ENCODE data around the gene SYNJ2. TPM values are rescaled to one million over a fixed set of nuclear protein-coding genes. Genes with fewer than 3 reads are reported as not detected.
A peak's percentile ranks its signal among the peaks of the same experiment; 100 is the strongest.

Gene SYNJ2
- total and polyA plus RNA-seq, 7 experiments from 2014 or later: 12.0 to 36.6 (median 22.5) TPM

GRCh38 chr6:158009114-158009891 is 27.6 kb downstream of the SYNJ2 start:
- peak overlapping the region; percentile 70 to 85 (median 80) for H3K4me3 Mint-ChIP-seq
- H3K27me3 Mint-ChIP-seq: no peaks in the 10 kb centered on the region
- H3K27ac Mint-ChIP-seq: peak overlapping the region; percentile 76 to 97 (median 91)
- CTCF ChIA-PET: interaction anchor here (1.1 to 4.1 kb wide), 2 partner anchors 17 to 51 kb away, joined by 3 to 20 read pairs; no protein-coding TSS in a partner anchor
- no peaks in the 10 kb centered on the region for H3K36me3 ChIP-seq (ENCODE audit: control insufficient read depth in 2 of 3, insufficient read depth in 3 of 3, low read length in 3 of 3)
- H3K9me3 ChIP-seq (ENCODE audit: control insufficient read depth in 2 of 3, low read length in 3 of 3): no peaks in the 10 kb centered on the region
- peaks cover 0 to 32% (median 4%) of the 10 kb centered on the region in 5 donors for H3K36me3 Mint-ChIP-seq
- ATAC-seq (peak; percentile 54), DNase-seq (peak in 7 of 9 donors; percentile 19 to 53 (median 41))
- H3K4me1 ChIP-seq (ENCODE audit: control insufficient read depth in 2 of 2, insufficient read depth in 2 of 2, low read length in 2 of 2): peaks cover 18 to 57% of the 10 kb centered on the region in 2 donors
- peak overlapping the region; percentile 43 for H3K4me3 ChIP-seq (ENCODE audit: low read length)
- peaks cover 62 to 94% (median 85%) of the 10 kb centered on the region in 7 donors for H3K4me1 Mint-ChIP-seq
- intact Hi-C loops (cut with micrococcal nuclease): loop anchor here in 1 of 2 donors (1.0 to 2.0 kb wide), 3 partner anchors 17 to 28 kb away; partner anchors contain the start of gene SYNJ2
- peak overlapping the region; percentile 56 for H3K27ac ChIP-seq (ENCODE audit: low read depth, low read length)
- H3K9me3 Mint-ChIP-seq: peaks cover 0 to 3% (median 0%) of the 10 kb centered on the region in 11 donors
- no peaks in the 10 kb centered on the region for H3K27me3 ChIP-seq (ENCODE audit: control insufficient read depth in 2 of 2, insufficient read depth in 2 of 2, low read length in 2 of 2)
- POLR2A ChIA-PET: interaction anchor here (0.6 to 2.4 kb wide), 5 partner anchors 17 to 42 kb away, joined by 3 to 13 read pairs (median 3); partner anchors contain the start of gene SYNJ2

DNA sequence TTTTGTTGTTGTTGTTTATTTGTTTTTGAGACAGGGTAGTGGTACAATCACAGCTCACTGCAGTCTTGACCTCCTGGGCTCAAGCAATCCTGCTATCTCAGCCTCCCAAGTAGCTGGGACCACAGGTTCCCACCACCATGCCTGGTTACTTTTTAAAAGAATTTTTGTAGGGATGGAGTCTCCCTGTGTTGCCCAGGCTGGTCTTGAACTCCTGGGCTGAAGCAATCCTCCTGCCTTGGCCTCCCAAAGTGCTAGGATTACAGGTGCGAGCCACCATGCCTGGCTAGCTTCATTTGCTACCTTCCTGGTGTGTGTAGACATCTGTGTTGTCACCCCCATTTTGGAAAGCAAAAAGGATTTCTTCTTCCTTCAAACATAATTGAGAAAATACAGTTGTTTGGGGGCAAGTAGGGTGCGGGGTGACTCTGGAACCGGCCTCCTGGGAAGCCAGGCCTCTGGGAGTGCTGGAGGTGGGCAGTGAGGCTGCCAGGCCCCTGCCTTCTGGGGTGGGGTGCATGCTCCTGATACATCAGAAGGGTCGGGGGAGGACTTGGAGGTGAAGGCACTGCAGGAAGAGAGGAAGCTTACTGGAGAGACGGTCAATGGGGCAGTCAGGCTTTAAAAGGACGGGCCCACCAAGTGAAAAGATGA is 28.4 kb downstream of the SYNJ2 start:
- no peaks in the 10 kb centered on the region for H3K36me3 ChIP-seq (ENCODE audit: control insufficient read depth in 2 of 3, insufficient read depth in 3 of 3, low read length in 3 of 3)
- peak overlapping the region; percentile 43 for H3K4me3 ChIP-seq (ENCODE audit: low read length)
- H3K4me3 Mint-ChIP-seq: peak overlapping the region in 9 of 10 donors; percentile 18 to 85 (median 81)
- no peaks in the 10 kb centered on the region for H3K27me3 Mint-ChIP-seq
- DNase-seq: no peak
- peaks cover 0 to 32% (median 8%) of the 10 kb centered on the region in 5 donors for H3K36me3 Mint-ChIP-seq
- peaks cover 70 to 94% (median 87%) of the 10 kb centered on the region in 7 donors for H3K4me1 Mint-ChIP-seq
- CTCF ChIA-PET: interaction anchor here (1.1 to 4.1 kb wide), 2 partner anchors 16 to 50 kb away, joined by 3 to 20 read pairs; no protein-coding TSS in a partner anchor
- ATAC-seq: no peak
- peak overlapping the region in 8 of 9 donors; percentile 75 to 94 (median 86) for H3K27ac Mint-ChIP-seq
- intact Hi-C loops (cut with micrococcal nuclease): loop anchor here in 1 of 2 donors (1.0 to 2.0 kb wide), 3 partner anchors 16 to 29 kb away; partner anchors contain the start of gene SYNJ2
- H3K9me3 Mint-ChIP-seq: peaks cover 0 to 3% (median 0%) of the 10 kb centered on the region in 11 donors
- H3K9me3 ChIP-seq (ENCODE audit: control insufficient read depth in 2 of 3, low read length in 3 of 3): no peaks in the 10 kb centered on the region
- no peaks in the 10 kb centered on the region for H3K27me3 ChIP-seq (ENCODE audit: control insufficient read depth in 2 of 2, insufficient read depth in 2 of 2, low read length in 2 of 2)
- no peak overlapping the region for H3K27ac ChIP-seq (ENCODE audit: low read depth, low read length)
- POLR2A ChIA-PET: interaction anchor here (0.6 to 2.4 kb wide), 4 partner anchors 16 to 44 kb away, joined by 3 to 13 read pairs (median 3); partner anchors contain the start of gene SYNJ2
- peaks cover 18 to 62% of the 10 kb centered on the region in 2 donors for H3K4me1 ChIP-seq (ENCODE audit: control insufficient read depth in 2 of 2, insufficient read depth in 2 of 2, low read length in 2 of 2)

DNA sequence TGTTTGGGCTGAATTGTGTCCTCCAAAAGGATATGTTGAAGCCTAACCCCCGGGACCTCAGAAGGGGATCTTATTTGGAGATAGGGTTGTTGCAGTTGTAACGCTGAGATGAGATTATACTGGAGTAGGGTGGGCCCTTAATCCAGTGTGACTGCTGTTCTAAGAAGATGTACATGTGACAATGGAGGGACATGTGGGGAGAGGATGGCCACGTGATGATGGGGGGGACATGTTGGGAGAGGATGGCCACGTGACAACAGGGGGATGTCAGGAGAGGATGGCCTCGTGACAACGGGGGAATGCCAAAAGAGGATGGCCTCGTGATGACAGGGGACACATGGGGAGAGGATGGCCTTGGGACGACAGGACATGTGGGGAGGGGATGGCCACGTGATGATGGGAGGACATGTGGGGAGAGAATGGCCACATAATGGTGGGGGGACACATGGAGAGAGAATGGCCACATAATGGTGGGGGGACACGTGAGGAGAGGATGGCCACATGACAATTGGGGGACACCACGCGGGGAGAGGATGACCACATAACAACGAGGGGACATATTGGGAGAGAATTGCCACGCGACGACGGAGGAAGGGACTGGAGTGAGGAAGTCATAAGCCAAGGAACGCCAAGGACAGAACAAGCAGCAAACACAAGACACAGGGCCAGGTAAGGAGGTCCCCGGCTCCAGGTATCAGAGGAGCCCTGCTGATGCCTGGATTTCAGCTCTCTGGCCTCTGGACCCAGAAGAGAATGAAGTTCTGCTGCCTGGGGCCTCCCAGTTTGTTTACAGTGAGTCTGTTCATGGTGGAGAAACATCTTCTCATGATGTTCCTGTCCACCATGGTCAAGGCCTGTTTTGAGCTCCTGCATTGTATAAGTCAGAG is 29.2 kb downstream of the SYNJ2 start:
- DNase-seq (no peak), ATAC-seq (no peak)
- intact Hi-C loops (cut with micrococcal nuclease): no loop called here
- peaks cover 0 to 2% (median 0%) of the 10 kb centered on the region in 11 donors for H3K9me3 Mint-ChIP-seq
- Histone ChIP-seq H3K9me3 (ENCODE audit: control insufficient read depth in 2 of 3, low read length in 3 of 3) (no peaks in the 10 kb centered on the region), H3K27me3 (ENCODE audit: control insufficient read depth in 2 of 2, insufficient read depth in 2 of 2, low read length in 2 of 2) (no peaks in the 10 kb centered on the region), H3K36me3 (ENCODE audit: control insufficient read depth in 2 of 3, insufficient read depth in 3 of 3, low read length in 3 of 3) (no peaks in the 10 kb centered on the region), H3K27ac (ENCODE audit: low read depth, low read length) (no peak overlapping the region), H3K4me1 (ENCODE audit: control insufficient read depth in 2 of 2, insufficient read depth in 2 of 2, low read length in 2 of 2) (peaks cover 18 to 61% of the 10 kb centered on the region in 2 donors), H3K4me3 (ENCODE audit: low read length) (no peak overlapping the region)
- POLR2A ChIA-PET: interaction anchor here (0.6 to 0.7 kb wide), 4 partner anchors 10 to 190 kb away, joined by 3 to 4 read pairs (median 3); no protein-coding TSS in a partner anchor
- CTCF ChIA-PET: interaction anchor here (4.1 kb wide), 1 partner anchor 15 kb away, joined by 20 read pairs; no protein-coding TSS in a partner anchor
- peaks cover 0 to 32% (median 9%) of the 10 kb centered on the region in 5 donors for H3K36me3 Mint-ChIP-seq
- peak overlapping the region in 8 of 10 donors; percentile 16 to 85 (median 62) for H3K4me3 Mint-ChIP-seq
- H3K4me1 Mint-ChIP-seq: peaks cover 69 to 92% (median 87%) of the 10 kb centered on the region in 7 donors
- H3K27ac Mint-ChIP-seq: peak overlapping the region; percentile 7 to 91 (median 84)
- no peaks in the 10 kb centered on the region for H3K27me3 Mint-ChIP-seq

- H3K36me3 ChIP-seq (ENCODE audit: control insufficient read depth in 2 of 3, insufficient read depth in 3 of 3, low read length in 3 of 3): no peaks in the 10 kb centered on the region
- ChIA-PET POLR2A (interaction anchor here (0.5 to 0.7 kb wide), 5 partner anchors 9 to 191 kb away, joined by 3 to 4 read pairs (median 3); no protein-coding TSS in a partner anchor), CTCF (interaction anchor here (4.1 kb wide), 1 partner anchor 14 kb away, joined by 20 read pairs; no protein-coding TSS in a partner anchor)
- peak overlapping the region in 8 of 10 donors; percentile 9 to 85 (median 46) for H3K4me3 Mint-ChIP-seq
- peaks cover 63 to 88% (median 80%) of the 10 kb centered on the region in 7 donors for H3K4me1 Mint-ChIP-seq
- peaks cover 18 to 57% of the 10 kb centered on the region in 2 donors for H3K4me1 ChIP-seq (ENCODE audit: control insufficient read depth in 2 of 2, insufficient read depth in 2 of 2, low read length in 2 of 2)
- intact Hi-C loops (cut with micrococcal nuclease): no loop called here
- no peaks in the 10 kb centered on the region for H3K9me3 ChIP-seq (ENCODE audit: control insufficient read depth in 2 of 3, low read length in 3 of 3)
- no peak overlapping the region for H3K27ac ChIP-seq (ENCODE audit: low read depth, low read length)
- ATAC-seq (no peak), DNase-seq (no peak)
- no peaks in the 10 kb centered on the region for H3K27me3 ChIP-seq (ENCODE audit: control insufficient read depth in 2 of 2, insufficient read depth in 2 of 2, low read length in 2 of 2)
- H3K4me3 ChIP-seq (ENCODE audit: low read length): no peak overlapping the region
- H3K36me3 Mint-ChIP-seq: peaks cover 0 to 32% (median 9%) of the 10 kb centered on the region in 5 donors
- H3K27me3 Mint-ChIP-seq: no peaks in the 10 kb centered on the region
- H3K9me3 Mint-ChIP-seq: peaks cover 0 to 2% (median 0%) of the 10 kb centered on the region in 11 donors
- peak overlapping the region; percentile 7 to 91 (median 82) for H3K27ac Mint-ChIP-seq
Observed at GRCh38 chr6:158011478-158011920, 29.8 kb downstream of the SYNJ2 start.

- peaks cover 0 to 32% (median 9%) of the 10 kb centered on the region in 5 donors for H3K36me3 Mint-ChIP-seq
- intact Hi-C loops (cut with micrococcal nuclease): no loop called here
- H3K4me3 Mint-ChIP-seq: peak overlapping the region in 5 of 10 donors; percentile 3 to 85 (median 27)
- H3K9me3 ChIP-seq (ENCODE audit: control insufficient read depth in 2 of 3, low read length in 3 of 3): no peaks in the 10 kb centered on the region
- peak overlapping the region in 8 of 9 donors; percentile 52 to 91 (median 82) for H3K27ac Mint-ChIP-seq
- no peak for ATAC-seq
- H3K4me1 Mint-ChIP-seq: peaks cover 63 to 86% (median 79%) of the 10 kb centered on the region in 7 donors
- no peak overlapping the region for H3K27ac ChIP-seq (ENCODE audit: low read depth, low read length)
- H3K27me3 ChIP-seq (ENCODE audit: control insufficient read depth in 2 of 2, insufficient read depth in 2 of 2, low read length in 2 of 2): no peaks in the 10 kb centered on the region
- no peaks in the 10 kb centered on the region for H3K27me3 Mint-ChIP-seq
- peaks cover 18 to 57% of the 10 kb centered on the region in 2 donors for H3K4me1 ChIP-seq (ENCODE audit: control insufficient read depth in 2 of 2, insufficient read depth in 2 of 2, low read length in 2 of 2)
- ChIA-PET CTCF (interaction anchor here (4.1 kb wide), 1 partner anchor 14 kb away, joined by 20 read pairs; no protein-coding TSS in a partner anchor), POLR2A (interaction anchor here (0.5 to 0.7 kb wide), 2 partner anchors 9 to 86 kb away, joined by 3 read pairs; no protein-coding TSS in a partner anchor)
- no peak for DNase-seq
- H3K4me3 ChIP-seq (ENCODE audit: low read length): no peak overlapping the region
- peaks cover 0 to 2% (median 0%) of the 10 kb centered on the region in 11 donors for H3K9me3 Mint-ChIP-seq
- peaks cover 0 to 3% (median 0%) of the 10 kb centered on the region in 3 experiments for H3K36me3 ChIP-seq (ENCODE audit: control insufficient read depth in 2 of 3, insufficient read depth in 3 of 3, low read length in 3 of 3)
Observed at GRCh38 chr6:158011980-158012566, 30.4 kb downstream of the SYNJ2 start.
